Astrocyte (in vitro differentiated cells and primary cell): ENCODE results near the gene USH1C. TPM values are rescaled to one million over a fixed set of nuclear protein-coding genes. Genes with fewer than 3 reads are reported as not detected.

Experiments used
- DNase-seq: peaks from one replicate; pipeline ENCODE4 v3.0.0-alpha.2; 2010; ENCODE audit warnings: low read depth
- FAIRE-seq: peaks from 2 replicates; lab custom pipeline; 2011; peaks lifted over from hg19 to GRCh38; lab: Jason Lieb, UNC
- H2AFZ ChIP-seq: 2 replicates; pipeline ENCODE4 v1.6.0; 2012; ENCODE audit warnings: low read depth, low read length, inconsistent platforms
- H3K27ac ChIP-seq: 2 replicates; pipeline ENCODE4 v1.5.1; 2011; ENCODE audit warnings: low read depth, low read length, inconsistent platforms
- H3K27me3 ChIP-seq: 2 replicates; pipeline ENCODE4 v1.6.0; 2011; ENCODE audit warnings: low read length, inconsistent platforms; ENCODE audit not compliant: insufficient read depth
- H3K36me3 ChIP-seq: 2 replicates; pipeline ENCODE4 v1.5.1; 2011; ENCODE audit warnings: low read length, inconsistent platforms; ENCODE audit not compliant: insufficient read depth
- H3K4me1 ChIP-seq: 2 replicates; pipeline ENCODE4 v1.5.1; 2011; ENCODE audit warnings: low read length, inconsistent platforms; ENCODE audit not compliant: insufficient read depth
- H3K4me2 ChIP-seq: 2 replicates; pipeline ENCODE4 v1.6.0; 2012; ENCODE audit warnings: low read length, inconsistent platforms
- H3K4me3 ChIP-seq: 2 replicates; pipeline ENCODE4 v1.5.1; 2011; ENCODE audit warnings: low read depth, mild to moderate bottlenecking, low read length, inconsistent platforms; ENCODE audit not compliant: insufficient read depth
- H3K79me2 ChIP-seq: 2 replicates; pipeline ENCODE4 v1.6.0; 2012; ENCODE audit warnings: mild to moderate bottlenecking, low read length, inconsistent platforms; ENCODE audit not compliant: insufficient read depth
- H3K9ac ChIP-seq: 2 replicates; pipeline ENCODE4 v1.6.0; 2012; ENCODE audit warnings: mild to moderate bottlenecking, low read length, inconsistent platforms
- H3K9me3 ChIP-seq: 2 replicates; pipeline ENCODE4 v1.5.1; 2012; ENCODE audit warnings: low read depth, mild to moderate bottlenecking, low read length, inconsistent platforms; ENCODE audit not compliant: insufficient read depth
- H4K20me1 ChIP-seq: 2 replicates; pipeline ENCODE4 v1.6.0; 2012; ENCODE audit warnings: low read length, inconsistent platforms; ENCODE audit not compliant: insufficient read depth
- H3K27ac Mint-ChIP-seq: one replicate; pipeline ENCODE4 v1.8.0; 2021; ENCODE audit warnings: mild to moderate bottlenecking, mixed read lengths; ENCODE audit not compliant: unreplicated experiment
- H3K27me3 Mint-ChIP-seq: one replicate; pipeline ENCODE4 v1.8.0; 2021; ENCODE audit warnings: low read depth, mixed read lengths; ENCODE audit not compliant: unreplicated experiment
- H3K36me3 Mint-ChIP-seq: one replicate; pipeline ENCODE4 v1.8.0; 2021; ENCODE audit warnings: low read depth, mixed read lengths; ENCODE audit not compliant: unreplicated experiment
- H3K4me1 Mint-ChIP-seq: one replicate; pipeline ENCODE4 v1.8.0; 2021; ENCODE audit warnings: low read depth, mixed read lengths; ENCODE audit not compliant: unreplicated experiment
- H3K4me3 Mint-ChIP-seq: one replicate; pipeline ENCODE4 v1.8.0; 2021; ENCODE audit warnings: mild to moderate bottlenecking, moderate library complexity, mixed read lengths; ENCODE audit not compliant: unreplicated experiment
- H3K9me3 Mint-ChIP-seq: one replicate; pipeline ENCODE4 v1.8.0; 2021; ENCODE audit warnings: mild to moderate bottlenecking, mixed read lengths; ENCODE audit not compliant: unreplicated experiment
- CTCF ChIP-seq: IDR thresholded peaks from 2 replicates; pipeline ENCODE4 v1.5.1; 2011; ENCODE audit warnings: low read depth, mild to moderate bottlenecking, inconsistent platforms, low read length, moderate library complexity; ENCODE audit not compliant: insufficient read depth
- EZH2 ChIP-seq: IDR thresholded peaks from 2 replicates; pipeline ENCODE4 v1.6.1; 2012; ENCODE audit warnings: mild to moderate bottlenecking, low read length, inconsistent platforms; ENCODE audit not compliant: insufficient read depth
- total RNA-seq: library from RNA; stranded (reverse); gene quantifications from 2 replicates; pipeline ENCODE4 v1.2.1, GENCODE V29; 2021

Gene USH1C
- total RNA-seq, 1 donor from 2014 or later: not detected

- Mint-ChIP-seq H3K36me3 (no peaks in the 10 kb centered on the region), H3K27ac (no peak overlapping the region), H3K4me1 (no peaks in the 10 kb centered on the region), H3K27me3 (peaks cover 48% of the 10 kb centered on the region), H3K9me3 (peaks cover 6% of the 10 kb centered on the region), H3K4me3 (no peak overlapping the region)
- Histone ChIP-seq H3K9ac (no peak overlapping the region), H3K4me3 (no peak overlapping the region), H3K4me1 (no peaks in the 10 kb centered on the region), H3K36me3 (no peaks in the 10 kb centered on the region), H3K79me2 (no peaks in the 10 kb centered on the region), H3K27ac (no peak overlapping the region), H3K27me3 (no peaks in the 10 kb centered on the region), H2AFZ (no peak overlapping the region), H3K4me2 (no peak overlapping the region), H3K9me3 (no peaks in the 10 kb centered on the region), H4K20me1 (no peaks in the 10 kb centered on the region)
- FAIRE-seq: no peak
- TF ChIP-seq CTCF (no peak), EZH2 (no peak)
- DNase-seq: no peak
These were observed 10.3 kb upstream of the USH1C start for GRCh38 chr11:17554487-17554886.

GRCh38 chr11:17553249-17553546, 9.0 kb upstream of the USH1C start:
- Mint-ChIP-seq H3K36me3 (no peaks in the 10 kb centered on the region), H3K4me3 (no peak overlapping the region), H3K9me3 (peaks cover 6% of the 10 kb centered on the region), H3K27ac (no peak overlapping the region), H3K27me3 (peaks cover 40% of the 10 kb centered on the region), H3K4me1 (no peaks in the 10 kb centered on the region)
- DNase-seq (no peak), FAIRE-seq (no peak)
- H4K20me1 ChIP-seq: no peaks in the 10 kb centered on the region
- TF ChIP-seq EZH2 (no peak), CTCF (no peak)
- no peak overlapping the region for H3K9ac ChIP-seq
- H3K4me1 ChIP-seq: no peaks in the 10 kb centered on the region
- H3K27ac ChIP-seq: no peak overlapping the region
- no peak overlapping the region for H3K4me2 ChIP-seq
- no peak overlapping the region for H3K4me3 ChIP-seq
- H3K9me3 ChIP-seq: no peaks in the 10 kb centered on the region
- no peaks in the 10 kb centered on the region for H3K79me2 ChIP-seq
- no peaks in the 10 kb centered on the region for H3K27me3 ChIP-seq
- H2AFZ ChIP-seq: no peak overlapping the region
- H3K36me3 ChIP-seq: no peaks in the 10 kb centered on the region

- Mint-ChIP-seq H3K4me3 (no peak overlapping the region), H3K27me3 (peaks cover 37% of the 10 kb centered on the region)
These were observed 8.4 kb upstream of the USH1C start for GRCh38 chr11:17552392-17553248.

More at GRCh38 chr11:17552392-17553248, 8.4 kb upstream of the USH1C start:
- no peak overlapping the region for H2AFZ ChIP-seq
- no peaks in the 10 kb centered on the region for H3K79me2 ChIP-seq
- H3K4me1 Mint-ChIP-seq: no peaks in the 10 kb centered on the region
- no peak overlapping the region for H3K27ac Mint-ChIP-seq
- H3K36me3 Mint-ChIP-seq: no peaks in the 10 kb centered on the region
- H3K4me1 ChIP-seq: no peaks in the 10 kb centered on the region
- FAIRE-seq (no peak), DNase-seq (peak; percentile 8)
- TF ChIP-seq CTCF: no peak
- TF ChIP-seq EZH2: no peak
- H3K9me3 ChIP-seq: no peaks in the 10 kb centered on the region
- peaks cover 6% of the 10 kb centered on the region for H3K9me3 Mint-ChIP-seq
- no peaks in the 10 kb centered on the region for H3K27me3 ChIP-seq
- H3K4me2 ChIP-seq: no peak overlapping the region
- H4K20me1 ChIP-seq: no peaks in the 10 kb centered on the region
- H3K9ac ChIP-seq: no peak overlapping the region
- H3K27ac ChIP-seq: no peak overlapping the region
- H3K36me3 ChIP-seq: no peaks in the 10 kb centered on the region
- no peak overlapping the region for H3K4me3 ChIP-seq
